ENCODE results near the gene NPB.

DNA sequence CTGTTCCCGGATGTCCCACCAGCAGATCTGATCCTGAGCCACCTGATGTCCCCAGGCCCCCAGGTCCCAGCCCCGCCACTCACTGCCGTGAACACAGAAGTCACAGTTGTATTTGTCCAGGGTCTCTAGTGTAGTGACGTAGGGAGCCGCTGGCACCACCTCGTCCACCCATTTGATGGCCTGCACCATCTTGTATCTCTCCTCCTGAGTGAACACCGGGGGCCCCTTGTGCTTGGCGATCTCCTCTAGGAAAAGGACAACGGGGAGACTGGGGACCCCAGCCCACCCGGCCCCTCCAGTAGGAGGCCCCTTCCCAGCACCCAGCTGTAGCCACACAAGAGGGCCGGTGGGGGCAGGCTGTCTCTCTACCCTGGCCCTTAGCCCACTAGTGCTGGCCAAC is 6.8 kb downstream of the NPB start:
- TF ChIP-seq CTCF (IDR thresholded peaks at IDR 0.05; ENCODE audit: low read length) (no peak), EZH2 (optimal IDR thresholded peaks at IDR 0.05; ENCODE audit: low read depth, low read length) (no peak), EZH2phosphoT487 (IDR thresholded peaks at IDR 0.05; ENCODE audit: low read length) (no peak)
